DMS153 (cell line): Measurements from ENCODE around the gene SLC6A1.

Experiments used
- DNase-seq: peaks from one replicate; lab custom pipeline; 2025; lab: John Stamatoyannopoulos, UW

SLC6A1 gene

DNA sequence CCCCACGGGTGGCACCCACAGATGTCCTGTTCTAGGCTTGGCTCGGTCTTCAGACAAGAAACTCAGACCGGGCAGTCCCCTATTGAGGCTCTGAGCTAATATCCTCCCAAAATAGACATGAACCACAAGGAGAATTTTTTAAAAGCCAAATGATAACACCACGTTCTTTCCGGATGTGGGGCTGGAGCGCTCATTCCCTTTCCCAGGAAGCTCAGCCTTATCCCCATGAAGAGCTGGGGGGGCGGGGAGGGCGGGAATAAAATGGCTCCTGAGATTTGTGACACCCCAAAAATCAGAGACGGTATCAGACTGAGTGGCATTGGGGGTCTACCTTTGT lies 1.1 kb downstream of the SLC6A1 start:
- no peak for DNase-seq

DNA sequence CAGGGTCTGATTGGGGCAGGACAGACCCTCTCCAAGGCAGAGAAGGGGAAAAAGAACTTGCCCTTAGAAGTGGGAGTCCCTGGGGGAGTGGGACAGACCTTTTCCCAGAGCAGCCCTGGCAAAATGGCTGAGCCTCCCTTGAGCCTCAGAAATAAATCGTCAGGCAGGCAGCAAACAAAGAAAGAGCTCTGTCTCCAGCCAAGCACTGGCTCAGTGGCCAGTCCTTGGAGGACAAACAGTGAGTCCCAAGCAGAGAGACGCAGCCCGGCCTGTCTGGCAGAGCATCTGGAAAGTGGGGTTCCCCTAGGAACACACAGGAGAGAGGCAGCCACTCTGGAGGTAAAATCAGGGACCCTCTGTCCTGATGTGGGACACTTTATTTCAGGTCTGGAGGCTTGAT lies 1.8 kb downstream of the SLC6A1 start:
- no peak for DNase-seq

DNA sequence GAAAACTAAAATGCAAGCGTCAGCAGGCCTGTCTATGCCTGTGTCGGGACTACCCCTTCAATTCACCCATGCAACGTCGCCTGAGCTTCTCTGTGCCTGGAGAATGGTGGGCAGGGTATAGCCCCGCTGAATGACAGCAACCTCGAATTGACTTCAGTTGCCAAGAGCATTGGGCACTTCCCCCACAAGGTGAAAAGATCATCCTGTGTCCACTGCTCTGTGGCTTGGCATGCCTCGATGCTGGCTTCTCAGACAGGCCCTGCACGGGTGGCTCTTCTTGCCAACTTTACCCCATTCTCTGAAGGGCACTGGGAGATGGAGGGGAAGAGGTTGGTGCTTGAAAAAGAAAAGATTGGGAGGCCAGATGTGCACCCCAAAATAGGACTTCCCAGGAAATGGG lies 3.3 kb downstream of the SLC6A1 start:
- no peak for DNase-seq

DNA sequence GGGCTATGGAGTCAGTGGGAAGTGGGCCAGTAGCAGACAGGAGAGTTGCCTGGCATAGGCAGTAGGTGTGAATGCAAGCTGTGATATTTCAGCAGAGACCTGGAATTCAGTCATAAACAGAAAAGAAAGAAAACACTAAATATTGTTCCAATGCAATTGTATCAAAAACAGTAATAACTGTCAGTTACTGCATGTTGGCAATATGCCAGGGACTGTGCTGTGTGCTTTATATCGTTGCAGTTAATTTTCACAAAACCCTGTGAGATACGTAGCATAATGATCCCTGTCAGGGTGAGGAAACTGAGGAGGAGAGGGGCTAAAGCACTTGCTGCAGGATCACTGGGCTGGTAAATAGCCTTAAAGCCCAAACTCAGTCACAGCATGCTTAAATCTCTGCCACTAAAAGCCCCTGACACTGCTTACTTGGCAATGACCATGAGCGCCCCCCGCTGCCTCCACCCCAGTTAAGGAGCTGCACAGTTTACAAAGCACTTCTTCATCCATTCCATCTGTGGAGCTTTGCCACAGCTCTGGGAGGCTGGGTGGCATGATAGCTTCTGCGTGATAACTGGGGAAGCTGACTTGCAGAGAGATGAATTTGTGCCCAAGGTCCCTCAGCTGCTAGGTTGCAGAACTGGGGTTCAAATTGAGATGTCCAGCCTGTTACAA lies 3.9 kb downstream of the SLC6A1 start:
- no peak for DNase-seq

DNA sequence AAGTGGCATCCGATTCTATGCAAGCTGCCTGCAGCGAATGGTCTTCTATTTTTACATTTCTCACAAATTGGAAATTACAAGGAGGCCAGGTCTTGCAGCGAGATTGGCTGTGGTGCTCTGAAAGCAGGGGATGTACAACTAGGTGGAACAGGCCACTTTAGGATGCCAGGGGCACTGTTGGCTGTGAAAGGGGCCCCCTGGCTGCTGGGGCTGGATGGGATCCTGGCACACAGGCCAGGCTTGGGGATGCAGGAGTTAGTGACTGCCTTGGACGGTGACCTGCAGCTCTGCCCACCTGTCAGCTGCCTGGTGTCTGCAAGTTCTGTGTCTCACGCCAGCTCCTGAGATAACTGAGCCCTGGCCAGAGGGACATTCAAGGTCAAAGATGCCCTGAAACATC lies 4.6 kb downstream of the SLC6A1 start:
- no peak for DNase-seq

DNA sequence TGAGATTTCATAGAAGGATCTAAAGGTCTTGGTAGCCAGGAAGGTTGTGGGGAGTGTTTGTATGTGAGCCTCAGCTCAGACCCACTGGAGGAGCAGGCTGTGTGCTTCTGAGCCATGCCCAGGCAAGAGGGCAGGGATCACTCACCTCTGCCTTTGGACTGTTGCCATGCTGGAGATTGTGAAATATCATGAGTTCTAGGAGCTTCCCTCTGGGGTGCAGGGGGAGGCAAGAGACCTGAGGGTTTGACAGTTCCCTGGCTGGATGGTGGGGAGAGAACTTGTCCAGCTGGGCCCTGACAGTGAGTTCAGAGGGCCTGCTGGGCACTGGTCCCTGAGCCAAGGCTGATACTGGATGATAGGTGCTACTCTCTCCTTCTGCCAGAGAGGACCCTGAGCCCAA lies 6.0 kb downstream of the SLC6A1 start:
- no peak for DNase-seq

DNA sequence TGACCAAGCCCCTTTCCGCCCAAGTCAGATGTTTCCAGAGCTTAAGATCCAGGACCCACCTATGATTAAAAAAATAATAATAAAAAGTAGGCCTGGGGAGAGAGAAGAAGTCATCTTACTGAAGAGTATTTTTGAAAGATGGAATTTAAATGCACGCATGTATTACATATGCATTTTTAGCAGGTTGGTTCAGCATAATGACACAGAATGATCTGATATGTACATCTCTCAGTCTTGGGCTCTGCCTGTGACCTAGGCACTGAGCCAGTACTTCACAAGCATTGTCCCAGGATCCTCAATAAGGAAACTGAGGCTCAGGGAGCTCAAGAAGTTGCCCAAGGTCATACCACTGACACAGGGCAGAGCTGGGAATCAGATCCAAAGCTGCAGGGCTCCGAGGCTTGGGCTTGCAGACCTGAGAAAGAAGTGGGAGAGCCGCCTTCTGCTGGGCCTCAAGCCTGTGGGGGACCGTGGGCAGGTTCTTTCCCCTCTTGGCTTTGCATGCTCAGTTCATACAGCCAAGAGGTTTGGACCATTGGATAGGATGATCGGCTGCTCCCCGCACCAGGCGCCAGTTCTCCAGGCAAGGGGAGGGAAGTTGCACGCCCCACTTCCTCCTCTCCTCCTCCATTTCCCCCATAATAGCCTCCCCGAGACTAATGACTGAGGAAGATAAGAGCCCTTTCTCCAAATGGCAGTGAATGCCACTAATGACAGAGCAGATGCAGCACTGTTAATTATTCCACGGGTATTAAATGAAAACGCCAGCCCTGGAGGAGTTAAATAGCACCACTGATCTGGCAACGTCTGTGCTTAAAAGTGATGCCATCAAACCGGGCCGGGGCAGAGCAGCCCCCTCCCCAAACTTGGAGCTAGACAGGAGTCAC lies 6.9 kb downstream of the SLC6A1 start:
- no peak for DNase-seq

DNA sequence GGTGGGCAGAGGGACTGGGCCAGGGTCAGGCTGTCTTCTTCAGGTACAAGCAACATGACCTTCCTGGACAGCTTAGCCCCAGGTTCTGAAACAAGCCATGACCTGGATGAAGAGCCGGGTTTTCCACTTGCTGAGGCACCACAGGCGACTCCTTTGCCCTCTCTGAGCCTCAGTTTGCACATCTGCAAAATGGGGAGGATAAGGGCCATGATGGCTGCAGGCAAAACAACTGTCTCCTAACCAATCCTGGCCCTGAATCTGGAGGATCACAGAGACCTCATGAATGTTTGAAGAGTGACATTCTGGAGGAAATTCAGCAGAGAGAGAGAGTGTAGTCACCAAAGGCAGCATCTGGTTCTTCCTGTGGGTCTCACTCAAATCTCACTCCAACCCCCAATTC lies 8.0 kb downstream of the SLC6A1 start:
- no peak for DNase-seq

DNA sequence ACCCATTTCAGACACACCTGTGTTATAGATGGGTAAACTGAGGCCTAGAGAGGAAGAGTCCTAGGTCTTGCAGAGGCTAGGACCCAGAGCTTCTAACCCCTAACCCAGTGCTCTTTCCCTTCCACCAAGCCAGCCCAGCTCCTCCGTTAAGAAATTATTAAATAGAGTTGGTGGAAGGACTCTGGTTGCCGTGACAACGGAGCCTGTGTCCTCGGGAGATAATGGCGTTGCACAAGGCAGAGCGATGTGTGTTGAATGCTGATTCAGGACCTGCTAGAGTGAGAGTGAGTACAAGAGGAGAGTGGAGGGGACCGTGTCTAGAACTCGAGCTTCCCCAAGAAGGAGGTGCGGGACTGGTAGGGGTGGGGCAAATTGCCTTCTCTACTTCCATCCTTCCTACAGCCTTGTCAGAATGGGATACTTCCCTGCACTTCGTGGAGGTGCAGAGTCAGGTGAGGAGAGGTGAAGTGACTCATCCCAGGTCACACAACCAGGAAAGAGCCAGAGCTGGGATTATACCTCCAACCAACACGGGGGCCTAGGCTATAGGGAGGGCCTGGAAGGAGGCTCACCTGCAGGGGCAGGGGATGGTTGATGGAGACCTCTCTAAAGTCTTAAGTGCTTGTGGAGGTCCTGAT lies 8.6 kb downstream of the SLC6A1 start:
- DNase-seq = no peak

DNA sequence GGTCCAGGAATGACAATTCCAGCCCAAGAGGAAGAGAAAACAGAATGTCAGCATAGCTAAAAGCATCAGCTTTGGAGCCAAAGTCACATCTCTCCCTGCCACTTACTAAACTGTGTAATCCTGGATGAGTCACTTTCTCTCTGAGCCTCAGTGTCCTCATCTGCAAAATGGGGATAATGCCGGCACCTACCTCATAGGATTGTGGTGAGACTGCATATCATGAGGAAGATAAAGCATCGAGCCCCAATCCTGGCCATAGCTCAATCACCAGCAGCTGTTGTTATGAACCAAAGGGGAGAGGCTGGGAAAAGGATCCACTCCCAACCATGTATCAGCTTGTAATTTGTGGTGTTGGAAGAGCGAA lies 9.1 kb downstream of the SLC6A1 start:
- DNase-seq = no peak

DNA sequence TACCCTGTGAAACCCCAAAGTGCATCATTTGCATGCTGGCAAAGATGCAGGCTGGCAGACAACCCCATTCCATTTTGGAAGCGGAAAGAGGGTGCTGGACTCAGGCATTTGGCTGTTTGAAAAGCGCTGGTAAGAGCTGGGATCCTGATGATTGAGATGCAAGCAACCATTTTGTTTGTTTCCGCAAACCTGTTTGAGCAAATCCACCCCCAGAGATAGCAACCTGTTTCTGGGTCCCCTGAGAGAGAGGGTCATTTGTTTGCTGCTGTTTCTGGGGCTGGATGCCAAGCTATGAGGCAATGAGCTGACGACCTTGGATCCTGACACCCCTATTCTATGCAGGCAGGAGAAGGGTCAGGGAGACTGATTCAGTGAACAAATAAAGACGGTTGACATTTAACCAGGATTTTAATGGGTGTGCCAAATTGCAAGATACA lies 9.8 kb downstream of the SLC6A1 start:
- DNase-seq = no peak

DNA sequence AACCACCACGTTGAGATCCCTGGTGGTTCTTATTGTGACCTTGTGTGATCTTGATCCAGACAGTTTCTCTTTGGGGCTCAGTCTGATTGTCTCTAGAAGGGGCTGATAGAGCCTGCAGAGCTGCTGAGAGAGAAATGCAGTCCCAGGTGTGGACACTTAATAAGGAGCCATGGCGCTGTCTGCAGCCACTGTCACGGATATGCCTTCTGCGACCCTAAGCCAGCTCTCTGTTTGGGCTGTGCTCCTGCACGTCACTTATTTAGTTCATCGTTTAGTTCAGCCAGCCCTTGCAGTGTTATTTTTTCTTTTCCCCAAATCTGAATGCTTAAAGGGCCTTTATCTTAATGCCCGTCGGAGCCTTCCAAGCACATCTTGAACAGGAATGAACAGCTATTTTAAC lies 12.0 kb downstream of the SLC6A1 start:
- DNase-seq = no peak

DNA sequence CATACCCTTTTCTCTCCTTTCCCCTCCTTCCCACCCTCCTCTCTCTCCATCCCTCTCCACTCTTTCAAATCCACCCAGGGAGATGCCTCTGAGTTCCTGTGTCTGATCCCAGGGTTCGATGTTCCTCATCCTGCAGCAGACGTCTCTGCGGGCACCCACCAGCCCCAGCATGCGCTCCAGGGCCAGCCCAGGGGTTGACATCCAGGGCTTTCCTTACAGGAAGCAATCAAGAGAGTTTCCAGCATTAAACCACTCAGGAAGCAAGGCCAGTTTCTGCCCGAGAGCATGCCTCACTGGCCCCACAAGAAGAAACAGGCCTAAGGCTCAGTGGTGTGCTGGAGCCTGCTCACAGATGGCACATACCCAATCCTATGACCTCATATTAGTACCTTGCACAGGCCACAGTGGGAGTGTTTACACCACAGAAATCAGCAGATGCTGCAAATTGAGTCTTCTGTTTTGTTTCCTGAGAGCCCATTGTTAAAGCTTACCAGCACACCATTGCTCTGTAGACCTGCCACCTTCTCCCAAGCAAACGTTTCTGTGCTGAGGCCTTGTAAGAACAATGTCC lies 13.2 kb downstream of the SLC6A1 start:
- DNase-seq = no peak

DNA sequence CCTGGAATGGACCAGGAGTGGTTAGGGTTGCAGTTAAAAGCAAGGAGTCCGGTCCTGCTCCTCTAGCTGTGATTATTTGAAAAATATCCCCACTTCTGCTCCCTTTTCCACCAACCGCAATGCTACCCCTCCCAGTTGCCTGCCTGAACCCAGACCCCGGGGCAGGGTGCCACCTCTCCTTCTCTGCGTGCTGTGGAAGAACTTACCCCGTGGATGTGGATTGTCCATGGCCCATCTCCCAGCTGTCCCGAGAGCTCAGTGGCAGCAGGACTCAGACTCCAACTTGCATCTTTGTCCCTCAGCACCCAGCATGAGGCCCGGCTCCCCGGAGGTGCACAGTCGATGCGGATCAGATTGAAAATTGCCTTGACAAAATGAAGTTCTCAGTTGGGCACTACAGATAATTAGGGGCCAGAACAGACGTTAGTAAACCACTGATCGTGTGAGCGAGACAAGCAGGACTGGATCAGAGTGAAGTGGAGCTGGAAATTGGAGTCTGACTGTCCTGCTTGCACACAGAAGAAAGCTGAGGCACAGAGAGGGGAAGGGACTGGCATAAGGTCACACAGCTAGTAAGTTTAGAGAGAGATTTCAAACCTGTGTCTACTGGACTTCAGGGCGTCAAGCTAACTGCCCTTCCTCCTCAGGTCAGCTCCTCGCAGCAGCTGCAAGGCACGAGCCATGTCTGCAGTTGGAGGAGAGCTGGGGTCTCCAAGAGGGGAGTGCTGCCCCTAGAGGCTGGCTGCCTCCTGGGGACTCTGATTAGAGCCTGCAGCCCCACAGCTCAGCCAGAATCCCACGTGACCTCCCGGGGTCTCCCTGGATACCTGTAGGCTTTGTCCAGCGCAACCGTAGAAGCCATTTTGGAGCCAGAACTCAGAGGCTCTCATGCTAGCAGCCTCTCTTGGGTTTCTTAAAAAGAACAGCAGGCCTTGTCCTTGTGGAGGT lies 14.7 kb downstream of the SLC6A1 start:
- no peak for DNase-seq

DNA sequence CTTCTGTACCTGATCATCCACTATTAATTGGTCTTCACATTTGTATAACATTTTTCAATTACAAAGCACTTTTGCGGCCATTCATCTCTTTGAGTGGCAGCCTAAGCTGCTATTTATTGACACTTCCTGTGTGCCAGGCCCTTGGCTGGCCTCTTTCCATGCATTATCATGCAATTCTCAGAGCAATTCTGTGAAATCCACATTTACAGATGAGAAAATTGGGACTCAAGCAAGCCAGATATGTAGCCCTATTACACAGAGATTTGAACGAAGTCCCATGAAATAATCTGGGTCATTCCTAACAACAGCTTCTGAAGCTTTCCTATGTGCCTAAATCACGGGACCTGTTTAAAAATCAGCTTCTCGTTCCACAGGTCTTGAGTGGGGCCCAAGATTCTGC lies 17.4 kb downstream of the SLC6A1 start:
- no peak for DNase-seq

DNA sequence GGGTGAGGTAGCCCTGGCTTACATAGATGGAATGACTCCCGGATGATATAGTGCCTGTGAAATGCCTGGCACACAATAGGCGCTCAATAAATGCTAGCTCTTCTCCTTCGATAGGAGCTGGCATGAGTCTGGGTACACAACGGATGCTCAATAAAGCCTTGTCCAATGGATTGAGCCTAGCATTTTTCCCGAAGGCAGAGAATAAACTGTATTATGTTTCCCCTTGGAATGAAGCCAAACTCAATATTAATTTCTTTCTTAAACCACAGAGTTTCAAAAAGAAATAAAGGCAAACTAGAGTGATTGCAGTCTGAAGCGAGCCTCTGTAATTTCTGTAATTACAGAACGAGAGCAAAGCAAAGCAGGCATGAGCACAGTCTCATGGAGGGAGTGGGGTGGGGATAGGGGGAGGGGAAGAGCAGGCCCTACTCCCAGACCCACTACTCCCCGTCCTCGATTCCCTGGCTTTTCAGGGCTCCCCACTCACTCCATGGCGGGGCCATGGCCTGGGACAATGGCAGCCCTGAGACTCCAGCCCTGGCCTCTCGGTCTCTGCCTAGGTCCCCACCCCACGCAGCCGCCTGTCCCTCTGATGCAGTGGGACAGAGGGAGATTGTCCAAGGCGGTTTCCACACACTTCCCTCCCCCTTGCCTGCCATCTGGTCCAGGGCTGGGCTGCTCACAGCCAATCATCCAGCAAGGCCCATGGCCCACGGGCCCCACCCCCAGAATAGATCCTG lies 18.0 kb downstream of the SLC6A1 start:
- DNase-seq = no peak

DNA sequence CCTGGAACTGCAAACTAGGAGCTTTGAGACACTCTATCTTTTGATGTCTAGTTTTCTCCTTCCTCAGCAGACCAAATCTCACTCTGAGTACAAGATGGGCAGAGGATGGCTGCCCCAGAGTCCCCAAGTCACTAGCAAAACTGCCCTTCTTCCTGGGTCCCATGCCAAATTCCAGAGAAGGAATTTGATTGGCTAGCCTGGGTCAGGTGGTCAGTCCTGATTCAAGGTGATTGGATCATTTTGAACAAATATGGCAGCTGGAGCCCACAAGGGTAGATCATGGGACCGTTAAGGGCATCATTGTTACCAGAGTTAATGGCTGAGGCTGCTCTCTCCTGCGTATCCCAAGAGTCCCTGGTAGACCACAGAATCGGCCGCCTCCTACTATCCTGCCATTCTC lies 21.7 kb downstream of the SLC6A1 start:
- DNase-seq = no peak

DNA sequence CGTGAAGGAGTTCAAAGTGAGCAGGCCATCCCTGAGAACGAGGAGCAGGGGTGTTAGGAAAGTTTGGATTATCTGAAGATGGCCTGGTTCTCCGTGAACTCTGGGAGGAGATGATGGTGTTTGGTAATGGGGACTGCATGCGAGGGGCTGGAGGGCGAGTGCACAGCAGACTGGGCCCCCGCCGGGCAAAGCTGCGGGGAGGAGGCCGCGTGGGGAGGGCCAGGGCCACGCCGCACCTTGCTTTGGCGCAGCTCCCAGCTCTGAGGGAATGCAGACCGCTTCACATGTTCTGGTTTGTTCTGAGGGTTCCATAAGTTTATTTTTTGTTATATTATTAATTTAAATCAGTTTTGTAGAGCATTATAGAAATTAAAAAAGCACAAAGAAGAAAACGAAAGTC lies 22.2 kb downstream of the SLC6A1 start:
- no peak for DNase-seq

DNA sequence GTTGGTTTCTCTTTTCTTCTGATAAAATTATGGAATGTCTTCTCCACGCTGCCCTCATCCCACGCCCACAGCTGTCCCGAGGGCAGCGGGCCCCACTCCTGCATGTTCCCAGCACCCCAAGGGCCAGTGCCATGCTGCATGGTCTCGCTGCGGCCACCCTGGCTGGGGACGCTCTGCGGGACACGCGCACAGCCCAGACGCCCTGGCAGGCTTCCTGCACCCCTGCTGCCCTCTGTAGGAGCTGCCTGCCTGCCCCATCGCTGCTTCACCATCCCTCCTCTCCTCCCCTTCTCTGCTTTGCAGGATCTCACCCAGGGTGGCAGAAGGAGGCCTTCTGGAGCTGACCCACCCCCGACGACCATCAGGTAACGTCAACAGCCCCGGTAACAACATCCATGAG lies 22.8 kb downstream of the SLC6A1 start:
- no peak for DNase-seq

DNA sequence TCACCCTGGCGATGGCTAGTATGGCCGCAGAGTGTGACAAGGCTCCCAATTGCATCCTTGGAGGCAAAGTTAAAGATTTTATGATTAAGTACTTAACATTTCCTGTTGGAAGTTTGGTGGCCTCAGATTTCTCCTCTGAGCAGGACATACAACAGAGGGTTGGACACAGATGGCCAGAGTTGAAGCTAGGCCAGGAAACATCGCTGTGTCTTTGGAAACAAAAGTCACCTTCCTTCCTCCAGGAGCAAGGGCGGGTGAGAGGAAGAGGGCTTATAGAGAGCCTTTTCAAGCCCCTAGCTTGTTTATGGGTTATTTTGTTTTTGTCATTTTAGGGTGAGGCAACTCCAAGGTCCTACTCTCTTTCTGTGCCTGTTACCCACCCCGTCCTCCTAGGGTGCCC lies 24.2 kb downstream of the SLC6A1 start:
- no peak for DNase-seq
